ENCODE measurements around the gene BCAS1.
"Not testable (repeated sequence)": the region's sequence is repeated elsewhere in the genome, so short reads cannot be mapped to it uniquely, and the experiment has no call there.

BCAS1 gene

GRCh38 chr20:53974785-53975555 lies 95.4 kb downstream of the BCAS1 start:
- Mint-ChIP-seq H3K36me3 (ENCODE audit: insufficient read depth) (no peaks in the 10 kb centered on the region), H3K9me3 (no peaks in the 10 kb centered on the region), H3K27me3 (peaks cover 6 to 9% of the 10 kb centered on the region in 2 donors), H3K4me1 (ENCODE audit: low read depth in 2 of 2) (no peaks in the 10 kb centered on the region), H3K27ac (no peak overlapping the region), H3K4me3 (no peak overlapping the region)
- ATAC-seq (replicated peaks) (no peak), DNase-seq (no peak)

DNA sequence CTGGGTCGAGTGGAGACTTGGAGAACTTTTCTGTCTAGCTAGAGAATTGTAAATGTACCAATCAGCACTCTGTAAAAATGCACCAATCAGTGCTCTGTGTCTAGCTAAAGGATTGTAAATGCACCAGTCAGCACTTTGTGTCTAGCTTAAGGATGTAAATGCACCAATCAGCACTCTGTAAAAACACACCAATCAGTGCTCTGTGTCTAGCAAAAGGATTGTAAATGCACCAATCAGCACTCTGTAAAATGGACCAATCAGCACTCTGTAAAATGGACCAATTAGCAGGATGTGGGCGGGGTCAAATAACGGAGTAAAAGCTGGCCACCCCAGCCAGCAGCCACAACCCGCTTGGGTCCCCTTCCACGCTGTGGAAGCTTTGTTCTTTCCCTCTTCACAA lies 96.5 kb downstream of the BCAS1 start:
- not testable (repeated sequence) for ATAC-seq (replicated peaks)

GRCh38 chr20:53972179-53972578 lies 98.2 kb downstream of the BCAS1 start:
- no peak for DNase-seq
- H3K4me1 Mint-ChIP-seq (ENCODE audit: low read depth in 2 of 2) = no peaks in the 10 kb centered on the region
- H3K9me3 Mint-ChIP-seq = no peaks in the 10 kb centered on the region
- H3K36me3 Mint-ChIP-seq (ENCODE audit: insufficient read depth) = no peaks in the 10 kb centered on the region
- no peak overlapping the region for H3K27ac Mint-ChIP-seq
- no peak for ATAC-seq (replicated peaks)
- peaks cover 0 to 11% of the 10 kb centered on the region in 2 donors for H3K27me3 Mint-ChIP-seq
- no peak overlapping the region for H3K4me3 Mint-ChIP-seq

More for the DNA sequence above, 96.5 kb downstream of the BCAS1 start:
- not testable (repeated sequence) for H3K9me3 Mint-ChIP-seq; H3K27me3 Mint-ChIP-seq; DNase-seq; H3K27ac Mint-ChIP-seq; H3K4me3 Mint-ChIP-seq; H3K4me1 Mint-ChIP-seq (ENCODE audit: low read depth in 2 of 2); H3K36me3 Mint-ChIP-seq (ENCODE audit: insufficient read depth)

GRCh38 chr20:53971096-53971683 lies 99.2 kb downstream of the BCAS1 start:
- Mint-ChIP-seq H3K4me3 (no peak overlapping the region), H3K36me3 (ENCODE audit: insufficient read depth) (no peaks in the 10 kb centered on the region), H3K27me3 (peaks cover 9 to 21% of the 10 kb centered on the region in 2 donors), H3K27ac (no peak overlapping the region), H3K9me3 (no peaks in the 10 kb centered on the region), H3K4me1 (ENCODE audit: low read depth in 2 of 2) (no peaks in the 10 kb centered on the region)
- no peak for ATAC-seq (replicated peaks)
- DNase-seq = no peak

GRCh38 chr20:53970232-53970631 lies 100.2 kb downstream of the BCAS1 start:
- Mint-ChIP-seq H3K4me3 (no peak overlapping the region), H3K4me1 (ENCODE audit: low read depth in 2 of 2) (no peaks in the 10 kb centered on the region), H3K27me3 (peaks cover 15 to 20% of the 10 kb centered on the region in 2 donors), H3K9me3 (no peaks in the 10 kb centered on the region), H3K27ac (no peak overlapping the region), H3K36me3 (ENCODE audit: insufficient read depth) (no peaks in the 10 kb centered on the region)
- ATAC-seq (replicated peaks) (no peak), DNase-seq (no peak)

DNA sequence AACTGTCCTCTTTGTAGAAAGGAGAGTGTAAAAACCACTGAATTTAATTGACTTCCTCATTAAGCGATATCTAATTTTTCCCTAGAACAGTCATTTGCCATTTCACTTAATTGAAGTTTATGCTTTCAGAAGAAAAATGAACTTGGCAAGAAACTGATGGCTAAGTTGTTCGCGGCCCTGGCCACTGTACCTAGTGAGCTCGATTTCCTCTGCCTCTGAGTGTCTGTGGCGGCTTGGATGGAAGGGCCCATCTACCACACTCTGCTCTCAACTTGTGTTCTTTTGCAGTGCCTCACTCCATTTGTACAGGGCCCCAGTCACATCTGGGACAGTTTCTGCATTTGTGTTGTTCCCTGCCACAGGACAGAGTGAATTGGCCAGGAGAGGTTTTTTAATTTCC lies 102.9 kb downstream of the BCAS1 start:
- no peak for ATAC-seq (replicated peaks)
- Mint-ChIP-seq H3K27me3 (peaks cover 30 to 33% of the 10 kb centered on the region in 2 donors), H3K4me3 (no peak overlapping the region), H3K36me3 (ENCODE audit: insufficient read depth) (no peaks in the 10 kb centered on the region), H3K9me3 (no peaks in the 10 kb centered on the region), H3K27ac (no peak overlapping the region), H3K4me1 (ENCODE audit: low read depth in 2 of 2) (no peaks in the 10 kb centered on the region)
- no peak for DNase-seq

DNA sequence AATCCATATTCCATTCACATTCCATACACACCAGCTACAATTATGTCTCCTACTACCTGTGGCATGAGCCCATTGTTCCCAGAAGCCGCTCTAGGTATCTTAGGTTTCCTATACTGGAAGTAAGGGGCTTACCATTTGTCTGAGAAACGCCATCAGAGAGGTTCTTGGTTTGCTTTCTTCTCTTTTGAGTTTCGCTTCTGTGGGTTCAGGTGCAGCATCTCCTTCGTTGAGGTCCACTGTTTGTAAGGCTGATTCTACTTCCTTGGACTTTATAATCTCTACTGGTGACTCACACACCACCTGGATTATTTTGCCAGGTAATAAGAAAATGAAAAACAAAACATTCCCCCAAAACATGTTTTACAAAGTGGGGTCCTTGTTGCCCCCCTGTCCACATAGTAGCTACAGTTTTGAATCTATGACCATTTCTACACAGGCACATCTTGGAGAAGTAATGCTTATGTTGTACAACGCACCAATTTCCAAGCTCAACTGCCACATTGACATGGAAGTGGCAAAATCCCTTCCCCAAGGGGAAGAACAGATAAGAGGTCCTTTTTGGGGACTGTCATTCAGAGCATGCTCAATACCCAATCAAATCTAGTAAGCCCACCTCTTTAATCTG lies 103.5 kb downstream of the BCAS1 start:
- H3K27ac Mint-ChIP-seq = no peak overlapping the region
- H3K9me3 Mint-ChIP-seq = no peaks in the 10 kb centered on the region
- peaks cover 30 to 33% of the 10 kb centered on the region in 2 donors for H3K27me3 Mint-ChIP-seq
- ATAC-seq (replicated peaks) (no peak), DNase-seq (no peak)
- no peaks in the 10 kb centered on the region for H3K36me3 Mint-ChIP-seq (ENCODE audit: insufficient read depth)
- H3K4me1 Mint-ChIP-seq (ENCODE audit: low read depth in 2 of 2) = no peaks in the 10 kb centered on the region
- no peak overlapping the region for H3K4me3 Mint-ChIP-seq

DNA sequence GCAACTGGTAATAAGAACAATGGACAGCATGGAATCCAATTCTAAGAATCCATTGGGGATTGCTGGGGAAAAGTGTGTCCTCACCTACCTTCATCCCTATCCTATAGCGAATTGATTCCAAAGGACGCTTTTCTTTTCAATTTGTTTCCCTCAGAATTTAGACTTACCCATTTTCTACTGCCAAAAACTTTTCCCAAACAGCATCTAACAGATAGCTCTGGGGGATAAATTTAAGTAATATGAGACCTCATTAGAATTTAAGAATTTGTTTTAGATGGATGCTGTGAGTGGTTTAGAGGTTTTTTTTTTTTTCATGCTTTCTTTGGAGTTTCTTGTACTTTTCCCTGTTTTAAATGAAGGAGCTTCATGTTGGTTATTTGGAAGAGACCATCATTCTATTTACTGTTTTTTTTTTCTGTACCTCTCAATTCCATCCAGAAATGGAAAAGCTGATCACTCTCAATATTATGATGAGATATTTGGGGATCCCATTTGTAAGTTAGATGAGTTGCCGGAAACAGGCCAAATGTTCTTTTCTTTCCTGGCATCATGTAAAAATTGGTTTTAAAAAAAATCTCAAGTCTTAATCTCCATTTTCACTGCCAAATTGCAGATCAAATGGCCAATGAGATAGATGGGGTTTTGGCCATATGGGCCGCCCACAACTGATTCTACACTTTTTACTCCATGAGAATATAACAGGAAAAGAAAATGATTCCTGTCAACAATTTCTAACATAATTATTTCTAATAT lies 105.7 kb downstream of the BCAS1 start:
- no peak for DNase-seq
- Mint-ChIP-seq H3K9me3 (no peaks in the 10 kb centered on the region), H3K36me3 (ENCODE audit: insufficient read depth) (no peaks in the 10 kb centered on the region), H3K27me3 (peaks cover 40% of the 10 kb centered on the region in 2 donors), H3K4me1 (ENCODE audit: low read depth in 2 of 2) (peaks cover 2 to 4% of the 10 kb centered on the region in 2 donors), H3K4me3 (no peak overlapping the region), H3K27ac (no peak overlapping the region)
- ATAC-seq (replicated peaks) = no peak

GRCh38 chr20:53964067-53964466 lies 106.3 kb downstream of the BCAS1 start:
- Mint-ChIP-seq H3K9me3 (no peaks in the 10 kb centered on the region), H3K36me3 (ENCODE audit: insufficient read depth) (no peaks in the 10 kb centered on the region), H3K27me3 (peaks cover 43 to 44% of the 10 kb centered on the region in 2 donors), H3K27ac (no peak overlapping the region), H3K4me1 (ENCODE audit: low read depth in 2 of 2) (peaks cover 2 to 4% of the 10 kb centered on the region in 2 donors), H3K4me3 (no peak overlapping the region)
- no peak for ATAC-seq (replicated peaks)
- no peak for DNase-seq

- no peak overlapping the region for H3K4me3 Mint-ChIP-seq
- H3K4me1 Mint-ChIP-seq (ENCODE audit: low read depth in 2 of 2) = peaks cover 2 to 4% of the 10 kb centered on the region in 2 donors
- ATAC-seq (replicated peaks) (no peak), DNase-seq (no peak)
- H3K9me3 Mint-ChIP-seq = no peaks in the 10 kb centered on the region
- peaks cover 43 to 44% of the 10 kb centered on the region in 2 donors for H3K27me3 Mint-ChIP-seq
- H3K36me3 Mint-ChIP-seq (ENCODE audit: insufficient read depth) = no peaks in the 10 kb centered on the region
- no peak overlapping the region for H3K27ac Mint-ChIP-seq
These were observed 106.8 kb downstream of the BCAS1 start for GRCh38 chr20:53963635-53964034.

DNA sequence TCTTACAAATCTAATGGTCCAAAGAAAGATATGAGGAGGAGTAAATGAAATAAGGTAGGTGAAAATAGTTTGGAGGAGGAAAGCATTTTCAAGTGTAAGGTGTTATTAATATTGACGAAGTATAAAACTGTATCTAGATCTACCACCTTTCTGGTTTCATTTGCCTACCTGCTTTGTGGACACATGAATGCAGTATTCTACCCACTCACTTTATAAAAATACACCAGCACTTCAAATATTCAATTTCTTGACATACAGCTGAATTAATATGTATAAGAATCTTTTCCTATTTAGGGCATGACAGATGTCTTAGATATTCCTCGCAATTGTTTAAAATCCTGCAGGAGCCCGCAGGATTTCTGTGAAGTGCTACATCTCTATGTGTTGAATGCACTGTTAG lies 108.0 kb downstream of the BCAS1 start:
- H3K9me3 Mint-ChIP-seq = no peaks in the 10 kb centered on the region
- DNase-seq (no peak), ATAC-seq (replicated peaks) (no peak)
- H3K36me3 Mint-ChIP-seq (ENCODE audit: insufficient read depth) = no peaks in the 10 kb centered on the region
- H3K27me3 Mint-ChIP-seq = peaks cover 40 to 44% of the 10 kb centered on the region in 2 donors
- no peak overlapping the region for H3K27ac Mint-ChIP-seq
- H3K4me1 Mint-ChIP-seq (ENCODE audit: low read depth in 2 of 2) = peaks cover 2 to 4% of the 10 kb centered on the region in 2 donors
- no peak overlapping the region for H3K4me3 Mint-ChIP-seq

DNA sequence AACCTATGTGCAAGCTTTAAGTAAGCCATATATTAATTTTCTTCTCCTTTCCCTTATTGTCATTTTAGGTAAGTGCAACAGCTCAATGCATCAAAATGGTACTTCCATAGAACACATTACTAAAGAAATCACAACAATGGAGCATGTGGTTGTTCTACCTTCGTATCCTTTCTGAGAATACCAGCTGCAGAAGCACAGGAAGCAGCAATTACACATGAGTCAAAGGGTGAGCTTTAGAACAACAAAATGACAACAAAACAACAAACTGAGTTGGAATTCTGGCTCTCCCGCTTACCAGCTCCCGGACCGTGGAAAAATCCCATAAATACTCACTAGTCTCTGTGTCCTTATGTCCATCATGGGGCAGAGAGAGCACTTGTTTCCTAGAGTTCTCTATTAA lies 108.9 kb downstream of the BCAS1 start:
- Mint-ChIP-seq H3K27ac (no peak overlapping the region), H3K36me3 (ENCODE audit: insufficient read depth) (no peaks in the 10 kb centered on the region), H3K27me3 (peaks cover 31 to 38% of the 10 kb centered on the region in 2 donors), H3K4me1 (ENCODE audit: low read depth in 2 of 2) (peaks cover 2 to 4% of the 10 kb centered on the region in 2 donors), H3K9me3 (no peaks in the 10 kb centered on the region), H3K4me3 (no peak overlapping the region)
- DNase-seq (no peak), ATAC-seq (replicated peaks) (no peak)

- Mint-ChIP-seq H3K9me3 (no peaks in the 10 kb centered on the region), H3K4me3 (no peak overlapping the region), H3K27ac (no peak overlapping the region), H3K36me3 (ENCODE audit: insufficient read depth) (no peaks in the 10 kb centered on the region), H3K27me3 (peaks cover 27 to 30% of the 10 kb centered on the region in 2 donors), H3K4me1 (ENCODE audit: low read depth in 2 of 2) (peaks cover 2 to 4% of the 10 kb centered on the region in 2 donors)
- no peak for DNase-seq
- ATAC-seq (replicated peaks) = no peak
These were observed 109.7 kb downstream of the BCAS1 start for GRCh38 chr20:53960579-53961272.
